D721Med (cell line): Measurements from ENCODE around the gene CHRNA10.
"Not testable (repeated sequence)": the region's sequence is repeated elsewhere in the genome, so short reads cannot be mapped to it uniquely, and the experiment has no call there.

Source experiments
- DNase-seq: peaks from one replicate; pipeline ENCODE4 v3.0.0; 2011; ENCODE audit warnings: low spot score; ENCODE audit not compliant: insufficient read length
- FAIRE-seq: peaks from 2 replicates; lab custom pipeline; 2011; peaks lifted over from hg19 to GRCh38; lab: Jason Lieb, UNC
- TF ChIP-seq, protein P1 (sequence below): IDR thresholded peaks from 2 replicates; pipeline ENCODE4 v1.5.1; 2012; ENCODE audit warnings: mild to moderate bottlenecking, control low read depth; ENCODE audit not compliant: insufficient read depth; ENCODE audit errors: missing control alignments

The CHRNA10 gene

DNA sequence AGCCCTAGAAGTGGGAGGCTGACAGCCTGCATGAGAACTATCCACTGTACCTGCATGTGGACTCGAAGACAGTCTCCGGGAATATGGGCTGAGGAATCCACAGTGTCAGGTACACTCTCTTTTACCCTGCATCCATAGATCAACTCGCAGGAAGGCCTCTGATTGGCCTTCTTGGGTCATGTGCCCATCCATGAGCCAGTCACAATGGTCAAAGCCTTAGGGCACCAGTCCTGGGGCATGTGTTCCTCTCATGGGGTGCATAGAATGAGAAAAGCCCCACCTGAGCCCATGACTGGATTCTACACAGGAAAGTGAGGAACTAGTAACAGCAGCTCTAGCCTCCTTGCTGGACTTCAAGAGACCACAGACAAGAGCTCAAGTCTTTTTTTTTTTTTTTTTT lies 15.6 kb downstream of the CHRNA10 start:
- DNase-seq, result no peak
- TF ChIP-seq, protein P1, sequence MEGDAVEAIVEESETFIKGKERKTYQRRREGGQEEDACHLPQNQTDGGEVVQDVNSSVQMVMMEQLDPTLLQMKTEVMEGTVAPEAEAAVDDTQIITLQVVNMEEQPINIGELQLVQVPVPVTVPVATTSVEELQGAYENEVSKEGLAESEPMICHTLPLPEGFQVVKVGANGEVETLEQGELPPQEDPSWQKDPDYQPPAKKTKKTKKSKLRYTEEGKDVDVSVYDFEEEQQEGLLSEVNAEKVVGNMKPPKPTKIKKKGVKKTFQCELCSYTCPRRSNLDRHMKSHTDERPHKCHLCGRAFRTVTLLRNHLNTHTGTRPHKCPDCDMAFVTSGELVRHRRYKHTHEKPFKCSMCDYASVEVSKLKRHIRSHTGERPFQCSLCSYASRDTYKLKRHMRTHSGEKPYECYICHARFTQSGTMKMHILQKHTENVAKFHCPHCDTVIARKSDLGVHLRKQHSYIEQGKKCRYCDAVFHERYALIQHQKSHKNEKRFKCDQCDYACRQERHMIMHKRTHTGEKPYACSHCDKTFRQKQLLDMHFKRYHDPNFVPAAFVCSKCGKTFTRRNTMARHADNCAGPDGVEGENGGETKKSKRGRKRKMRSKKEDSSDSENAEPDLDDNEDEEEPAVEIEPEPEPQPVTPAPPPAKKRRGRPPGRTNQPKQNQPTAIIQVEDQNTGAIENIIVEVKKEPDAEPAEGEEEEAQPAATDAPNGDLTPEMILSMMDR, result no peak

DNA sequence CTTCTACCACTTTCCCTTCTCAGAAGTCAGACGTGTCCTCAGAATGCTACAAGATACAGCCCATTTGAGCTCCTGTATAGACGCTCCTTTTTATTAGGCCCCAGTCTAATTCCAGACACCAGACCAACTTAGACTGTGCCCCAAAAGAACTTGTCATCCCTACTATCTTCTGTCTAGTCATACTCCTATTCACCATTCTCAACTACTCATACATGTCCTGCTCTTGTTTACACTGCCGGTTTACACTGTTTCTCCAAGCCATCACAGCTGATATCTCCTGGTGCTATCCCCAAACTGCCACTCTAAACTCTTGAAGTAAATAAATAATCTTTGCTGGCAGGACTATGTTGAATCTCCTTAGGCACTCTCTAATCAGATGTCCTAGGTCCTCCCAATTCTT lies 18.7 kb downstream of the CHRNA10 start:
- not testable (repeated sequence) for FAIRE-seq

More for the DNA sequence above, 15.6 kb downstream of the CHRNA10 start:
- FAIRE-seq, result no peak

DNA sequence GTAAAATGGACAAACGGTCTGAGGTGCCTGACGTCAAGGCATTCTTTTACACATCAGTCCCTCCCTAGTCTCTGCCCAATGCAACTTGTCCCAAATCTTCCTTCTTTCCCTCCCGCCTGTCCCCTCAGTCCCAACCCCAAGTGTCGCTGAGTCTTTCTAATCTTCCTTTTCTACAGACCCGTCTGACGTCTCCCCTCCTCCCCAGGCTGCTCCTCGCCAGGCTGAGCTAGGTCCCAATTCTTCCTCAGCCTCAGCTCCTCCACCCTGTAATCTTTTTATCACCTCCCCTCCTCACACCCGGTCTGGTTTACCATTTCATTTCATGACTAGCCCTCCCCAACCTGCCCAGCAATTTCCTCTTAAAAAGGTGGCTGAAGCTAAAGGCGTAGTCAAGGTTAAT lies 21.8 kb downstream of the CHRNA10 start:
- not testable (repeated sequence) for FAIRE-seq, DNase-seq

More for the DNA sequence above, 18.7 kb downstream of the CHRNA10 start:
- not testable (repeated sequence) for DNase-seq

DNA sequence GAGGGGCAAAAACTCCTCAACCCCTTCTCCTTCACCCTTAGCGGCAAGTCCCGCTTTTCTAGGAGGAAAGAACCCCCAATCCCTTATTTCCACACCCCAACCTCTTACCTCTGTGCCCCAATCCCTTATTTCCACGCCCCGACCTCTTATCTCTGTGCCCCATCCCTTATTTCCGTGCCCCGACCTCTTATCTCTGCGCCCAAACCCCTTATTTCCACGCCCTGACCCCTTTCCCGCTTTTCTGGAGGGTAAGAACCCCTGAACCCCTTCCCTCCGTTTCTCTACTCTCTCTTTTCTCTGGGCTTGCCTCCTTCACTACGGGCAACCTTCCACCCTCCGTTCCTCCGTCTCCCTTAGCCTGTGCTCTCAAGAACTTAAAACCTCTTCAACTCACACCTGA lies 22.3 kb downstream of the CHRNA10 start:
- not testable (repeated sequence) for FAIRE-seq, DNase-seq

DNA sequence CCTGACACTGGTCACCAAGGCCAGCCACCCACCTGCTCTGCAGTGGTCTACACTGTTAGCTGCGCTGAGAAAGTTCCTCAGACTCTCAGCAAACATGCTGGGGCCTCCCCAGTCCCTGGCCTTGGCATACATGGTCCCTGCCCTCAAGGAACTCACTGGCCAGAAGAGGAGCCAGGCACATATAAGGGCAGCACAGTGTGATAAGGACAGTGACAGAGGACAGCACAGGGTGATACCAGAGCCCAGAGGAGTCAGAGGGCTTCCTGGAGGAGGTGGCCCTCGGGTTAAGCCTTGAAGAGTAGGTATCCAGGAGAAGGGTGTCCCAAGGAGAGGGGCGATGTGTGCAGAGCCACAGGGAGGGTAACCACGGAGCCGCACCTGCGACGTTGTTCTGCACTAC lies 25.6 kb downstream of the CHRNA10 start:
- TF ChIP-seq, protein P1, result no peak
- FAIRE-seq (no peak), DNase-seq (no peak)

DNA sequence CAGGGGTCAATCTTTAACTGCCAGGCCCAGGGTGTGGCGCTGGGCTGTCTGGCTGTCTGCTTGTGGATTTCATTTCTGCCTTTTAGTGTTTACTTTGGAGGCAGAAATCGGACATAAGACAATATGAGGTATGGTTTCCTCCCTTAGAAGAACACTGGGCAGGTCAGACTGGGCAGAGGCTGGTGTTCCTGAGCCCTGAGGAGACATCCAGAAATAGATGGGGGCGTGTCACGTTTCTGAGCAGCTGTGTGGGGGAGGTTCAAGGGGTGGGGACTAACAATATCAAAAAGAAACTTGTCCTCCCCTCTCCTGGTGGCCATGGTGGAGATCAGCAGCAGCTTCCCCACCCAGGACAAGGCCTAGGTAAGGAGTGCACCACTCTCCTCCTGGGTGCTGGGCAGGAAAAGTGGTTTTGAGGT lies 26.4 kb downstream of the CHRNA10 start, which contains the start of gene ART1:
TSS of gene ART1 (plus strand) at position 312 of the 419 bp plus-strand sequence. CDS start 14,086 bp downstream, outside the sequence.
- FAIRE-seq, result no peak
- DNase-seq, result no peak
- TF ChIP-seq, protein P1, result no peak

DNA sequence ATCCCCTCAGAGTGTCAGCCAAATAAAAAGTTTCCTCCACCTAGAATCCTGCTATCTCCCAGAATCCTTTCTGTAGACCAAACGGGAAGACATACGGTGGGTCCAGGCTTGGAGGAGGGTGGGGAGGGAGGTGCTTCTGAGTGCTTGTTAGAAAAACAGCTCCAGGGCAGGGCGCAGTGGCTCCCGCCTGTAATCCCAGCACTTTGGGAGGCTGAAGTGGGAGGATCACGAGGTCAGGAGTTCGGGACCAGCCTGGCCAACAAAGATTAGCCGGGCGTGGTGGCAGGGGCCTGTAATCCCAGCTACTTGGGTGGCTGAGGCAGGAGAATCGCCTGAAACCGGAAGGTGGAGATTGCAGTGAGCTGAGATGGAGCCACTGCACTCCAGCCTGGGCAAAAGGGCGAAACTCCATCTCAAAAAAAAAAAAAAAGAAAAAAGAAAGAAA lies 28.1 kb downstream of the CHRNA10 start:
- FAIRE-seq, result not testable (repeated sequence)

DNA sequence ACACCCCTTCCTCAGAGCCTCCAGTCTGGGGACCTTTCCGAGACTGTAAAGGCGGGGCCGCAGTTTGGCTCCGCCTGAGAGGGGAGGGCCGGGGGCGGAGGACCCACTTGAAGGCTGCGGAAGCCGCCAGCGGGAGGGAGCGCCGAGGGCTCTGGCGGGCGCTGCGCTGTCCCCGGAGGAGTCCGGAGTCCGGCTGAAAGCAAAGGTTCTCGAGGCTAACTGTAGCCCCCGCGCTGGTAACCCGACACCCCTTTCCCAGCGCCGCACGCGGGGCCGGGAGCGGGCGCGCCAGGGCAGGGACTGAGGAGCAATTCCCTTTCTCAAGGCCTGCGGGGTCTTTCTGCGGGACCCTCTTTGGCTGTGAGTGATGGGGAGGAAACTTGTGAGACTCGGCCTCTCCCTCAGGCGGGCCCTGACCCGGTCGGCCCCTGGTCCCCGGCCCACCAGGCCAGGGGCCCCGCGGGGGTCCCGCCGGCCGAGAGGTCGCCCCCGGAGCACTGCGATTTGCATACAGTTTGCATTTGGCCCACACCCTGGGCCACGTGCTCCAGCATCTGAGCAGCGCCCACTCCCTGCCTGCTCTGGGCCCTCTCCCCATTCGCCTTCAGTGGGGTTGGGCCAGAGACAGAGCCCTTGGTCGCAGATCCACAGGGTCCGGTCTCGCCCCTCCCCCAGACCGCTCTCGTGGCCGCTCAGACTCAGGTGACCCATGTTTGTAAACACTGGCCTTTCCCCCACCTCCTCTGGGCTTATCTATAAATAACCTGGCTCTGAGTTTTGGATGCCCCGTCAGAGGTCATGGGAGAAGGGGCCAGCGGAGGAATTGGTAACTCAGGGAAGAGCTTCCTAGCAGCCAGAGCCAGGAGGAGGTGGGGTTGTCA lies 28.9 kb downstream of the CHRNA10 start:
- FAIRE-seq, result no peak
- no peak for DNase-seq
- TF ChIP-seq, protein P1, result no peak

More for the DNA sequence above, 28.1 kb downstream of the CHRNA10 start:
- not testable (repeated sequence) for DNase-seq

DNA sequence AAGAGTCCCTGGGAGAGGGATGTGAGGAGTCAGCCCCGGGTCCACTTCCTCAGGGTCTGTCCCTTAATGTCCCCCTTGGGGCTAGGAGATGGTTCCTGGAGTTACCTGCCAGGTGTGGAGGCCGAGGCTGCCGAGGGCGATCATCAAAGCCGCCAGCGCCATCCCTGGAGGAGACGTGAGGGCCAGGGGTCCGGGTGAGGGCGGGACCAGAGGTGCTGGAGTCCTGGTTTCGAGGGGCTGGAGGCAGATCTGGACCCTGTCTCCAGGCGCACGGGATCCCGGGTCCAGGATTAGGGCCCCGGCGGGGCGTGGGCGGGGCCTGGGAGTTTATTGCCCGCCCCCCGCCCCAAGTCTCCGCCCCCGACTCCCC lies 29.5 kb downstream of the CHRNA10 start, which contains the start of gene ART5:
TSS of gene ART5 (minus strand) at position 292 of the 370 bp plus-strand sequence. CDS start at position 162, 130 bp downstream.
- FAIRE-seq (no peak), DNase-seq (no peak)
- TF ChIP-seq, protein P1, result no peak
